Measurements from ENCODE around the gene FAM200B.

The FAM200B gene

GRCh38 chr4:15681372-15682241 is at the start of gene FAM200B:
Gene FAM200B (plus strand): TSS chr4:15681827. CDS start chr4:15686978, 5,151 bp downstream.
- DNase-seq = peak; percentile 99

GRCh38 chr4:15636818-15637217 is 44.8 kb upstream of the FAM200B start:
- no peak for DNase-seq

- no peak for DNase-seq
These were observed 43.2 kb upstream of the FAM200B start for GRCh38 chr4:15638418-15638817.

GRCh38 chr4:15648600-15648999 is 33.0 kb upstream of the FAM200B start:
- no peak for DNase-seq

GRCh38 chr4:15649914-15650545 is 31.6 kb upstream of the FAM200B start:
- peak; percentile 61 to 77 for DNase-seq

- no peak for DNase-seq
These were observed 30.0 kb upstream of the FAM200B start for GRCh38 chr4:15651676-15652075.

- DNase-seq = no peak
These were observed 29.4 kb upstream of the FAM200B start for GRCh38 chr4:15652191-15652590.

GRCh38 chr4:15652841-15653240 is 28.8 kb upstream of the FAM200B start:
- no peak for DNase-seq

GRCh38 chr4:15653420-15653819 is 28.2 kb upstream of the FAM200B start:
- DNase-seq = no peak

GRCh38 chr4:15653864-15654592 is 27.6 kb upstream of the FAM200B start:
- peak in 1 of 2 experiments; percentile 39 for DNase-seq

- peak in 1 of 2 experiments; percentile 37 for DNase-seq
These were observed 26.9 kb upstream of the FAM200B start for GRCh38 chr4:15654593-15655222.

GRCh38 chr4:15655223-15656037 is 26.2 kb upstream of the FAM200B start, which contains the start of gene FBXL5:
Gene FBXL5 (minus strand): TSS chr4:15655357. CDS start chr4:15655287, 70 bp downstream.
- peak; percentile 52 to 86 for DNase-seq

GRCh38 chr4:15656038-15656470 is 25.6 kb upstream of the FAM200B start:
- DNase-seq = no peak

GRCh38 chr4:15657366-15657765 is 24.3 kb upstream of the FAM200B start:
- no peak for DNase-seq

- no peak for DNase-seq
These were observed 23.4 kb upstream of the FAM200B start for GRCh38 chr4:15658136-15658770.

GRCh38 chr4:15658781-15659180 is 22.8 kb upstream of the FAM200B start:
- DNase-seq = no peak

- no peak for DNase-seq
These were observed 21.7 kb upstream of the FAM200B start for GRCh38 chr4:15659768-15660570.

GRCh38 chr4:15665753-15666365 is 15.8 kb upstream of the FAM200B start:
- no peak for DNase-seq

GRCh38 chr4:15667006-15667405 is 14.6 kb upstream of the FAM200B start:
- DNase-seq = no peak

Data from NCI-H524 (cell line).